ENCODE measurements around the gene ABCC1.
A peak's percentile ranks its signal among the peaks of the same experiment; 100 is the strongest.

Gene ABCC1

GRCh38 chr16:15993128-15993527 is 43.7 kb downstream of the ABCC1 start:
- no peak overlapping the region for H3K4me3 ChIP-seq (ENCODE audit: low read depth, low read length, poor library complexity, severe bottlenecking)
- no peaks in the 10 kb centered on the region for H3K9me2 ChIP-seq (ENCODE audit: low read depth, low read length)
- peaks cover 32% of the 10 kb centered on the region for H3K79me2 ChIP-seq (ENCODE audit: insufficient read depth, low read length)
- no peaks in the 10 kb centered on the region for H3F3A ChIP-seq (ENCODE audit: insufficient read depth, low read length)
- TF ChIP-seq CTCF (IDR thresholded peaks at IDR 0.05; ENCODE audit: low read length), result no peak
- no peak for TF ChIP-seq EZH2 (IDR thresholded peaks at IDR 0.05; ENCODE audit: borderline replicate concordance, low read length)
- no peak overlapping the region for H3K9ac ChIP-seq (ENCODE audit: low read length)
- H3K4me1 ChIP-seq (ENCODE audit: insufficient read depth, low read length, severe bottlenecking), result peaks cover 86% of the 10 kb centered on the region
- peaks cover 33% of the 10 kb centered on the region for H3K36me3 ChIP-seq (ENCODE audit: insufficient read depth, low read length)
- H2AFZ ChIP-seq (ENCODE audit: low read length), result no peak overlapping the region
- H3K27me3 ChIP-seq (ENCODE audit: insufficient read depth, low read length), result no peaks in the 10 kb centered on the region
- peak overlapping the region; percentile 57 for H3K27ac ChIP-seq (ENCODE audit: low read depth, low read length, poor library complexity, severe bottlenecking)
- H4K20me1 ChIP-seq (ENCODE audit: insufficient read depth, low read length), result no peaks in the 10 kb centered on the region
- H3K4me2 ChIP-seq (ENCODE audit: low read length), result no peak overlapping the region
- H3K9me3 ChIP-seq (ENCODE audit: low read length), result no peaks in the 10 kb centered on the region

GRCh38 chr16:15993541-15993940 is 44.1 kb downstream of the ABCC1 start:
- H3F3A ChIP-seq (ENCODE audit: insufficient read depth, low read length), result no peaks in the 10 kb centered on the region
- no peak overlapping the region for H3K4me3 ChIP-seq (ENCODE audit: low read depth, low read length, poor library complexity, severe bottlenecking)
- no peak overlapping the region for H3K9ac ChIP-seq (ENCODE audit: low read length)
- H4K20me1 ChIP-seq (ENCODE audit: insufficient read depth, low read length), result no peaks in the 10 kb centered on the region
- peaks cover 32% of the 10 kb centered on the region for H3K79me2 ChIP-seq (ENCODE audit: insufficient read depth, low read length)
- peaks cover 33% of the 10 kb centered on the region for H3K36me3 ChIP-seq (ENCODE audit: insufficient read depth, low read length)
- TF ChIP-seq EZH2 (IDR thresholded peaks at IDR 0.05; ENCODE audit: borderline replicate concordance, low read length) (no peak), CTCF (IDR thresholded peaks at IDR 0.05; ENCODE audit: low read length) (no peak)
- H3K4me1 ChIP-seq (ENCODE audit: insufficient read depth, low read length, severe bottlenecking), result peaks cover 86% of the 10 kb centered on the region
- no peaks in the 10 kb centered on the region for H3K9me3 ChIP-seq (ENCODE audit: low read length)
- H3K4me2 ChIP-seq (ENCODE audit: low read length), result no peak overlapping the region
- no peak overlapping the region for H2AFZ ChIP-seq (ENCODE audit: low read length)
- H3K27me3 ChIP-seq (ENCODE audit: insufficient read depth, low read length), result no peaks in the 10 kb centered on the region
- peak overlapping the region; percentile 57 for H3K27ac ChIP-seq (ENCODE audit: low read depth, low read length, poor library complexity, severe bottlenecking)
- H3K9me2 ChIP-seq (ENCODE audit: low read depth, low read length), result no peaks in the 10 kb centered on the region

DNA sequence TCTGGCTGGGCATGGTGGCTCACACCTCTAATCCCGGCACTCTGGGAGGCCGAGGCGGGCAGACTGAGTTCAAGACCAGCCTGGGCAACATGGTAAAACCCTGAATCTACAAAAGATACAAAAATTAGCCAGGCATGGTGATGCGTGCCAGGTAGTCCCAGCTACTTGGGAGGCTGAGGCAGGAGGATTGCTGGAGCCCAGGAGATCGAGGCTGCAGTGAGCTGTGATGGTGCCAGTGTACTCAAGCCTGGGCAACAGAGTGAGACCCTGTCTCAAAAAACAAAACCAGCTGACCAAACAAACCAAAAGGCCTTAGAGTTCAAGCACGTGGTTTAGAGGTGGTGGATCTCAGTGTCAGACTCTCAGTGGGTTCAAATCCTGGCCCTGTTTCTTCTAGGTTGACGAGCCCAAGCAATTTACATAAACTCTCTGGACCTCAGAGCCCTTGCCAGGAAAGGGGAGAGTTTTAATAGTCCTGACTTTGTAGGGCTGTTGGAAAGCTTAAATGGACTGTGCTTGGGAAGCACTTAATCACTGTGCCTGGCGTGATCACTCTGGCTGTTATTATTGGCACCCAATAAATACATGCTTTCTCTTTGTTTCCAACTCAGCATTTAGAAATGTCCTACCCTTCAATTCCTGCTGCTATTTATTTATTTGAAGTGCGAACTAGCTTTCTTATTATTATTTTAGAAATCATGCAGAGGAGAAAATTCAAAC is 44.7 kb downstream of the ABCC1 start:
- Histone ChIP-seq H3K36me3 (ENCODE audit: insufficient read depth, low read length) (peaks cover 33% of the 10 kb centered on the region), H3K9ac (ENCODE audit: low read length) (no peak overlapping the region), H3K9me2 (ENCODE audit: low read depth, low read length) (no peaks in the 10 kb centered on the region), H3K4me2 (ENCODE audit: low read length) (no peak overlapping the region), H3K79me2 (ENCODE audit: insufficient read depth, low read length) (peaks cover 27% of the 10 kb centered on the region), H3K9me3 (ENCODE audit: low read length) (no peaks in the 10 kb centered on the region), H3K4me1 (ENCODE audit: insufficient read depth, low read length, severe bottlenecking) (peaks cover 81% of the 10 kb centered on the region), H4K20me1 (ENCODE audit: insufficient read depth, low read length) (no peaks in the 10 kb centered on the region), H3K27me3 (ENCODE audit: insufficient read depth, low read length) (no peaks in the 10 kb centered on the region), H3K27ac (ENCODE audit: low read depth, low read length, poor library complexity, severe bottlenecking) (peak overlapping the region; percentile 9), H3K4me3 (ENCODE audit: low read depth, low read length, poor library complexity, severe bottlenecking) (no peak overlapping the region), H3F3A (ENCODE audit: insufficient read depth, low read length) (no peaks in the 10 kb centered on the region), H2AFZ (ENCODE audit: low read length) (no peak overlapping the region)
- TF ChIP-seq CTCF (IDR thresholded peaks at IDR 0.05; ENCODE audit: low read length), result no peak
